ENCODE results near the gene ERC2.

Gene ERC2

GRCh38 chr3:56051052-56051451 lies 417.2 kb downstream of the ERC2 start:
- no peak overlapping the region for H3K4me3 ChIP-seq (ENCODE audit: low read length)
- TF ChIP-seq, protein P1, sequence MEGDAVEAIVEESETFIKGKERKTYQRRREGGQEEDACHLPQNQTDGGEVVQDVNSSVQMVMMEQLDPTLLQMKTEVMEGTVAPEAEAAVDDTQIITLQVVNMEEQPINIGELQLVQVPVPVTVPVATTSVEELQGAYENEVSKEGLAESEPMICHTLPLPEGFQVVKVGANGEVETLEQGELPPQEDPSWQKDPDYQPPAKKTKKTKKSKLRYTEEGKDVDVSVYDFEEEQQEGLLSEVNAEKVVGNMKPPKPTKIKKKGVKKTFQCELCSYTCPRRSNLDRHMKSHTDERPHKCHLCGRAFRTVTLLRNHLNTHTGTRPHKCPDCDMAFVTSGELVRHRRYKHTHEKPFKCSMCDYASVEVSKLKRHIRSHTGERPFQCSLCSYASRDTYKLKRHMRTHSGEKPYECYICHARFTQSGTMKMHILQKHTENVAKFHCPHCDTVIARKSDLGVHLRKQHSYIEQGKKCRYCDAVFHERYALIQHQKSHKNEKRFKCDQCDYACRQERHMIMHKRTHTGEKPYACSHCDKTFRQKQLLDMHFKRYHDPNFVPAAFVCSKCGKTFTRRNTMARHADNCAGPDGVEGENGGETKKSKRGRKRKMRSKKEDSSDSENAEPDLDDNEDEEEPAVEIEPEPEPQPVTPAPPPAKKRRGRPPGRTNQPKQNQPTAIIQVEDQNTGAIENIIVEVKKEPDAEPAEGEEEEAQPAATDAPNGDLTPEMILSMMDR (conservative IDR thresholded peaks at IDR 0.05; ENCODE audit: low read length): no peak
- no peak for DNase-seq (ENCODE audit: low read depth)

DNA sequence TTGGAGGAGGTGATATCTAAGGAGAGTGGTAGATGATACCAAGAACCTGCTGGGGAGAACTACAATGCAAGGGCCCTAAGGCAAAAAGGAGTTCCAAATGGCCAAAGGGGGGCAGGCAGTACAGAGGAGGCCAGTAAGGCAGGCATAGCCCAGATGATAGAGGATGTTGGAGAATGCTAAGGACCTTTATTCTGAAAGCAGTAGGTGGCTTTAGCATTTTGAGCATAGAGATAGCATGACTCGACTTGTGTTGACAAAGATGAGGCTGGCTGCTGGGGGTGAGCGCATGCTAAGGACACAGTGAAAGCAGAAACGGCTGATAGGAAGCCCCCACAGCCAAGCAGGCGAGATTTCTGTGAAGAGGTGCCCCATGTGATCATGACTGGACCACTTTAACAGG lies 419.3 kb downstream of the ERC2 start:
- TF ChIP-seq, protein P1 (conservative IDR thresholded peaks at IDR 0.05; ENCODE audit: low read length): no peak
- H3K4me3 ChIP-seq (ENCODE audit: low read length): no peak overlapping the region
- DNase-seq (ENCODE audit: low read depth): no peak

- TF ChIP-seq, protein P1 (conservative IDR thresholded peaks at IDR 0.05; ENCODE audit: low read length): no peak
- DNase-seq (ENCODE audit: low read depth): no peak
- no peak overlapping the region for H3K4me3 ChIP-seq (ENCODE audit: low read length)
These were observed 419.9 kb downstream of the ERC2 start for GRCh38 chr3:56048331-56048730.

GRCh38 chr3:56042326-56042951 lies 425.8 kb downstream of the ERC2 start:
- DNase-seq (ENCODE audit: low read depth): peak; percentile 63
- TF ChIP-seq, protein P1 (conservative IDR thresholded peaks at IDR 0.05; ENCODE audit: low read length): peak; percentile 71
- no peak overlapping the region for H3K4me3 ChIP-seq (ENCODE audit: low read length)

DNA sequence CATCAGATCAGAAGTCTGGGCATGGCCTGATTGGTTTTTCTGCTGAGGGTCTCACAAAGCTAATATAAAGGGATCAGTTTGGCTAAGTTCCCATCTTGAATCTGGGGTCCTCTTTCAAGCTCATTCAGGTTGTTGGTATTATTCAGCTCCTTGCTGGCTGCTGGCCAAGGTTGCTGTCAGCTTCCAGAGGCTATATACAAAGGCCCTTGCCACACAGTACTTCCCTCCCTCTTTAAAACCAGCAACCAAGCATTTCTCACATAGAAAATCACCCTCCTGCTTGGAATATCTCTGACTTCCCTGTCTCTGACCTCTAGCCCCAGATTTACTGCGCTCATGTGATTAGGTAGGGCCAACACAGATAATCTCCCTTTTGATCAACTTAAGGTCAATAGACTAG lies 442.9 kb downstream of the ERC2 start:
- TF ChIP-seq, protein P1 (conservative IDR thresholded peaks at IDR 0.05; ENCODE audit: low read length): no peak

DNA sequence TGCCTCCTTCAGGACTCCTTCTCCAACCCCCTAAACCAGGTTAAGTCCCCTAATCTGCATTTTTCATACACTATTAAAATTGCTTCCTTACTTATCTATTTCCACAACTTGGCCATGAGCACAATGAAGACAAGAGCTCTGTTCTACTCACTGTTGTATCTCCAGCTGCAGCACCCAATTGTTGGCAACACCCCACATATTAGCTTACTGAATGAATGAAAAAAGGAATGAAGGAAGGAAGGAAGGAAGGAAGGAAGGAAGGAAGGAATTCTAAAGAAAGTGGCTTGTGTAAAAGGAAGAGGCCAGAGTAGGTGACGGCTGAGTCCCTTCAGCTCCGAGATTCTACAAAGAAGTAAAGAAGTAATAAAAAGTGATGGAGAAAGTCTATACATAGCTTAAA lies 444.7 kb downstream of the ERC2 start:
- DNase-seq (ENCODE audit: low read depth): no peak
- H3K4me3 ChIP-seq (ENCODE audit: low read length): no peak overlapping the region
- TF ChIP-seq, protein P1 (conservative IDR thresholded peaks at IDR 0.05; ENCODE audit: low read length): no peak

More for the DNA sequence above, 442.9 kb downstream of the ERC2 start:
- H3K4me3 ChIP-seq (ENCODE audit: low read length): no peak overlapping the region
- no peak for DNase-seq (ENCODE audit: low read depth)

DNA sequence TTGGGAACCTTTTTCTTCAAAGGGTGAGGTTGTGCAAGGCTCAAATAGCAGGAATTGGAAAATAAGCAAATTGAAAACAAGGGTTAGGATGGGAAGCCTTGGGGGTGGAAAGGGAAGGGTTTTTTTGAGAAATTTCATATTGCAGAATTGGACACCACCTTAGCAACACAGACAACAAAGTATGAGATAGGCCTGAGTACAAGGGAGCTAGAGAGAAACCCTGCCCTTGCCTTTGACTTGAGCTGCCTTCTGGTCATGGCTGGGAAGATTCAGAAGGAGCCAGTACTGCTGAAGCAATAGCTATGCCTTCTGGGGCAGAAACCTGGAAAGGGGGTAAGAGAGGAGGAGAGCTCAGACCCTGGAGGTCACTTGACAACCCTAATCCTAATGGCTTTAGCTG lies 445.6 kb downstream of the ERC2 start:
- no peak overlapping the region for H3K4me3 ChIP-seq (ENCODE audit: low read length)
- TF ChIP-seq, protein P1 (conservative IDR thresholded peaks at IDR 0.05; ENCODE audit: low read length): no peak
- DNase-seq (ENCODE audit: low read depth): no peak
